Thyroid gland (tissue), 4 donors: ENCODE measurements around the gene NDUFS3.

Experiments used
- POLR2A ChIP-seq, 2 donors: fragments of 450-650 bp; IDR thresholded peaks; one replicate each; pipeline ENCODE4 v1.6.1; 2017; ENCODE audit warnings: antibody characterized with exemption in 2 of 2, mild to moderate bottlenecking in 2 of 2, moderate library complexity in 1 of 2
- TF ChIP-seq, protein P1 (sequence below), 6 experiments: fragments of 200-600 bp in 3 of 6; fragments of 450-650 bp in 3 of 6; sonication (generic) in 3 of 6; IDR thresholded peaks; one replicate each; pipeline ENCODE4 v1.5.1; 2016 to 2019; ENCODE audit warnings: antibody characterized with exemption in 6 of 6, mild to moderate bottlenecking in 2 of 6, inconsistent platforms in 1 of 6, moderate library complexity in 1 of 6

DNA sequence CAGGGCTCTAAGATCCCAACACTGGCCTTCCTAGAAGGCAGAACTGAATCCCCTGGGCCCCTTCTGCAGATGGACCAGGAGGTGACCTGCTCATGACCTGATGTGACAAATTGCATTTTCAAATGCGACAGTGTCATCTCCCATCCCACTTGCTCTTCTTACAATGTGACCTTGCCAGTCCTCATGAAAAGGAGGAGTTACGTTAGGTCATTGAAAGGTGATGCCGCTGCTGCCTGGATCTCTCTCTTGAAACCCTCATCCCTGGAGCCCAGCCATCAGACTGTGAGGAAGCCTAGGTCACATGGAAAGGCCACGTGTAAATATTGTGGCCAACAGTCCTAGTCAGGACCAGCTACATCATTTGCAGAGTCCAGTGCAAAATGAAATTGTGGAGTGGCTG is 21.0 kb downstream of the NDUFS3 start:
- TF ChIP-seq, protein P1, sequence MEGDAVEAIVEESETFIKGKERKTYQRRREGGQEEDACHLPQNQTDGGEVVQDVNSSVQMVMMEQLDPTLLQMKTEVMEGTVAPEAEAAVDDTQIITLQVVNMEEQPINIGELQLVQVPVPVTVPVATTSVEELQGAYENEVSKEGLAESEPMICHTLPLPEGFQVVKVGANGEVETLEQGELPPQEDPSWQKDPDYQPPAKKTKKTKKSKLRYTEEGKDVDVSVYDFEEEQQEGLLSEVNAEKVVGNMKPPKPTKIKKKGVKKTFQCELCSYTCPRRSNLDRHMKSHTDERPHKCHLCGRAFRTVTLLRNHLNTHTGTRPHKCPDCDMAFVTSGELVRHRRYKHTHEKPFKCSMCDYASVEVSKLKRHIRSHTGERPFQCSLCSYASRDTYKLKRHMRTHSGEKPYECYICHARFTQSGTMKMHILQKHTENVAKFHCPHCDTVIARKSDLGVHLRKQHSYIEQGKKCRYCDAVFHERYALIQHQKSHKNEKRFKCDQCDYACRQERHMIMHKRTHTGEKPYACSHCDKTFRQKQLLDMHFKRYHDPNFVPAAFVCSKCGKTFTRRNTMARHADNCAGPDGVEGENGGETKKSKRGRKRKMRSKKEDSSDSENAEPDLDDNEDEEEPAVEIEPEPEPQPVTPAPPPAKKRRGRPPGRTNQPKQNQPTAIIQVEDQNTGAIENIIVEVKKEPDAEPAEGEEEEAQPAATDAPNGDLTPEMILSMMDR (IDR thresholded peaks at IDR 0.05), result no peak
- TF ChIP-seq POLR2A (IDR thresholded peaks at IDR 0.05), result no peak
